Measurements from ENCODE around the gene C19orf67. TPM values are rescaled to one million over a fixed set of nuclear protein-coding genes. Genes with fewer than 3 reads are reported as not detected.

The C19orf67 gene
- total and polyA plus RNA-seq, 2 of the 13 experiments (the other 11 are each of a cell fraction or from before 2014, with no cell fraction given): 0.11 to 0.32 TPM

DNA sequence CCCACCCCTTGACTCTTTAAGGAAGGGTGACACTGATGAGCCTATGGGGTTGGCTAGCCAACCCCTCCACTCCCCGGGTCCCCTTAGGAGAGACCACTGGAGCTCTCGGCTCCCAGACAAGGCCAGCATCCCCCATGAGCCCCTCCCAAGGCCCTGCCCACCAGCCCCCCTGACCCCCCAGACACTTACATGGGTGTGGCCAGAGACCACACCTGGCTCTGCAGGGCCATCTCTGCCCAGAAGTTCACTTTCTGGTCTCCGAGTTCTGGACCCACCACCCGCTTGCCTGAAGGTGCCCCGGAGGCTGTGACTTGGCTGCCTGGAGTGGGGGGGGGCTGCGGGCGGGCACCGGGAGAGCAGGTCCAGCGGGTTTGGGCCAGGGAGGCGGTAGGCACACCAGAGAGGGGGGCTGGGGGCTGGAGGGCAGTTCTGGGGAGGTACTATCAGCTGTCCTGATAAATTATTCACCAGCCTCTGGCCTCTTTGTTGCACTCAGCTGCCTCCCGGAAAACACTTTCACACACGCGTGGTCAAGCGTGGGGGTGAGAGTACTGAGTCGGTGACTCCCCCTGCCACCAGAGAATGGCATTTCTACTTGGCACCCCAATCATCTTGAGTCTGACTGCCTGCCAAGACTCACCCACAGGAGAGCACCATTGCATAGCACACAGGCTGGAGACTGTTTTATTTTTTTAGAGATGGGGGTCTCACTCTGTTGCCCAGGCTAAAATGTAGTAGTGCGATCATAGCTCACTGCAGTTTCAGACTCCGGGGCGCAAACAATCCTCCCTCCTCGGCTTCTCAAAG is 23.6 kb downstream of the C19orf67 start, which contains the start of gene PALM3 (continued):
- TF ChIP-seq, protein P1, sequence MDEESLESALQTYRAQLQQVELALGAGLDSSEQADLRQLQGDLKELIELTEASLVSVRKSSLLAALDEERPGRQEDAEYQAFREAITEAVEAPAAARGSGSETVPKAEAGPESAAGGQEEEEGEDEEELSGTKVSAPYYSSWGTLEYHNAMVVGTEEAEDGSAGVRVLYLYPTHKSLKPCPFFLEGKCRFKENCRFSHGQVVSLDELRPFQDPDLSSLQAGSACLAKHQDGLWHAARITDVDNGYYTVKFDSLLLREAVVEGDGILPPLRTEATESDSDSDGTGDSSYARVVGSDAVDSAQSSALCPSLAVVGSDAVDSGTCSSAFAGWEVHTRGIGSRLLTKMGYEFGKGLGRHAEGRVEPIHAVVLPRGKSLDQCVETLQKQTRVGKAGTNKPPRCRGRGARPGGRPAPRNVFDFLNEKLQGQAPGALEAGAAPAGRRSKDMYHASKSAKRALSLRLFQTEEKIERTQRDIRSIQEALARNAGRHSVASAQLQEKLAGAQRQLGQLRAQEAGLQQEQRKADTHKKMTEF (CRISPR knock-in tag; IDR thresholded peaks at IDR 0.05): no peak
- no peak for TF ChIP-seq ZNF672 (CRISPR knock-in tag; IDR thresholded peaks at IDR 0.05)
- TF ChIP-seq CHCHD3 (CRISPR knock-in tag; IDR thresholded peaks at IDR 0.05): no peak
- peak; percentile 16; the same call in 1 of the 2 replicates for TF ChIP-seq ZBTB7B (CRISPR knock-in tag; IDR thresholded peaks at IDR 0.05)
- TF ChIP-seq, protein P2, sequence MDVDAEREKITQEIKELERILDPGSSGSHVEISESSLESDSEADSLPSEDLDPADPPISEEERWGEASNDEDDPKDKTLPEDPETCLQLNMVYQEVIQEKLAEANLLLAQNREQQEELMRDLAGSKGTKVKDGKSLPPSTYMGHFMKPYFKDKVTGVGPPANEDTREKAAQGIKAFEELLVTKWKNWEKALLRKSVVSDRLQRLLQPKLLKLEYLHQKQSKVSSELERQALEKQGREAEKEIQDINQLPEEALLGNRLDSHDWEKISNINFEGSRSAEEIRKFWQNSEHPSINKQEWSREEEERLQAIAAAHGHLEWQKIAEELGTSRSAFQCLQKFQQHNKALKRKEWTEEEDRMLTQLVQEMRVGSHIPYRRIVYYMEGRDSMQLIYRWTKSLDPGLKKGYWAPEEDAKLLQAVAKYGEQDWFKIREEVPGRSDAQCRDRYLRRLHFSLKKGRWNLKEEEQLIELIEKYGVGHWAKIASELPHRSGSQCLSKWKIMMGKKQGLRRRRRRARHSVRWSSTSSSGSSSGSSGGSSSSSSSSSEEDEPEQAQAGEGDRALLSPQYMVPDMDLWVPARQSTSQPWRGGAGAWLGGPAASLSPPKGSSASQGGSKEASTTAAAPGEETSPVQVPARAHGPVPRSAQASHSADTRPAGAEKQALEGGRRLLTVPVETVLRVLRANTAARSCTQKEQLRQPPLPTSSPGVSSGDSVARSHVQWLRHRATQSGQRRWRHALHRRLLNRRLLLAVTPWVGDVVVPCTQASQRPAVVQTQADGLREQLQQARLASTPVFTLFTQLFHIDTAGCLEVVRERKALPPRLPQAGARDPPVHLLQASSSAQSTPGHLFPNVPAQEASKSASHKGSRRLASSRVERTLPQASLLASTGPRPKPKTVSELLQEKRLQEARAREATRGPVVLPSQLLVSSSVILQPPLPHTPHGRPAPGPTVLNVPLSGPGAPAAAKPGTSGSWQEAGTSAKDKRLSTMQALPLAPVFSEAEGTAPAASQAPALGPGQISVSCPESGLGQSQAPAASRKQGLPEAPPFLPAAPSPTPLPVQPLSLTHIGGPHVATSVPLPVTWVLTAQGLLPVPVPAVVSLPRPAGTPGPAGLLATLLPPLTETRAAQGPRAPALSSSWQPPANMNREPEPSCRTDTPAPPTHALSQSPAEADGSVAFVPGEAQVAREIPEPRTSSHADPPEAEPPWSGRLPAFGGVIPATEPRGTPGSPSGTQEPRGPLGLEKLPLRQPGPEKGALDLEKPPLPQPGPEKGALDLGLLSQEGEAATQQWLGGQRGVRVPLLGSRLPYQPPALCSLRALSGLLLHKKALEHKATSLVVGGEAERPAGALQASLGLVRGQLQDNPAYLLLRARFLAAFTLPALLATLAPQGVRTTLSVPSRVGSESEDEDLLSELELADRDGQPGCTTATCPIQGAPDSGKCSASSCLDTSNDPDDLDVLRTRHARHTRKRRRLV (CRISPR knock-in tag; IDR thresholded peaks at IDR 0.05): 0 out of 2 replicates have a peak, but pooled peaks have one; percentile 24
- TF ChIP-seq, protein P3, sequence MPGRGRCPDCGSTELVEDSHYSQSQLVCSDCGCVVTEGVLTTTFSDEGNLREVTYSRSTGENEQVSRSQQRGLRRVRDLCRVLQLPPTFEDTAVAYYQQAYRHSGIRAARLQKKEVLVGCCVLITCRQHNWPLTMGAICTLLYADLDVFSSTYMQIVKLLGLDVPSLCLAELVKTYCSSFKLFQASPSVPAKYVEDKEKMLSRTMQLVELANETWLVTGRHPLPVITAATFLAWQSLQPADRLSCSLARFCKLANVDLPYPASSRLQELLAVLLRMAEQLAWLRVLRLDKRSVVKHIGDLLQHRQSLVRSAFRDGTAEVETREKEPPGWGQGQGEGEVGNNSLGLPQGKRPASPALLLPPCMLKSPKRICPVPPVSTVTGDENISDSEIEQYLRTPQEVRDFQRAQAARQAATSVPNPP (CRISPR knock-in tag; IDR thresholded peaks at IDR 0.05): no peak
- TF ChIP-seq, protein P4, sequence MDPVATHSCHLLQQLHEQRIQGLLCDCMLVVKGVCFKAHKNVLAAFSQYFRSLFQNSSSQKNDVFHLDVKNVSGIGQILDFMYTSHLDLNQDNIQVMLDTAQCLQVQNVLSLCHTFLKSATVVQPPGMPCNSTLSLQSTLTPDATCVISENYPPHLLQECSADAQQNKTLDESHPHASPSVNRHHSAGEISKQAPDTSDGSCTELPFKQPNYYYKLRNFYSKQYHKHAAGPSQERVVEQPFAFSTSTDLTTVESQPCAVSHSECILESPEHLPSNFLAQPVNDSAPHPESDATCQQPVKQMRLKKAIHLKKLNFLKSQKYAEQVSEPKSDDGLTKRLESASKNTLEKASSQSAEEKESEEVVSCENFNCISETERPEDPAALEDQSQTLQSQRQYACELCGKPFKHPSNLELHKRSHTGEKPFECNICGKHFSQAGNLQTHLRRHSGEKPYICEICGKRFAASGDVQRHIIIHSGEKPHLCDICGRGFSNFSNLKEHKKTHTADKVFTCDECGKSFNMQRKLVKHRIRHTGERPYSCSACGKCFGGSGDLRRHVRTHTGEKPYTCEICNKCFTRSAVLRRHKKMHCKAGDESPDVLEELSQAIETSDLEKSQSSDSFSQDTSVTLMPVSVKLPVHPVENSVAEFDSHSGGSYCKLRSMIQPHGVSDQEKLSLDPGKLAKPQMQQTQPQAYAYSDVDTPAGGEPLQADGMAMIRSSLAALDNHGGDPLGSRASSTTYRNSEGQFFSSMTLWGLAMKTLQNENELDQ (CRISPR knock-in tag; IDR thresholded peaks at IDR 0.05; ENCODE audit: borderline replicate concordance): no peak
